HCT116 (cell line): ENCODE results near the gene EEFSEC.

Experiments
- POLR2A ChIP-seq: IDR thresholded peaks from 2 replicates; pipeline ENCODE4 v1.7.0; 2011; ENCODE audit warnings: borderline replicate concordance; ENCODE audit not compliant: insufficient read depth, insufficient read length; ENCODE audit errors: extremely low read depth
- TCF7L2 ChIP-seq: IDR thresholded peaks from 2 replicates; pipeline ENCODE4 v1.7.0; 2011; ENCODE audit warnings: borderline replicate concordance, inconsistent platforms; ENCODE audit not compliant: insufficient read depth, insufficient read length; ENCODE audit errors: extremely low read depth
- YY1 ChIP-seq: IDR thresholded peaks from 2 replicates; pipeline ENCODE4 v1.6.1; 2011; ENCODE audit warnings: low read length, low read depth, moderate library complexity, mild to moderate bottlenecking; ENCODE audit not compliant: insufficient replicate concordance; ENCODE audit errors: extremely low read depth
- TF ChIP-seq, protein P1 (sequence below), 3 experiments: fragments of 200-600 bp in 1 of 3; sonication (generic) in 1 of 3; IDR thresholded peaks in 2 of 3; conservative IDR thresholded peaks in 1 of 3; 2 replicates each; pipeline ENCODE4 v1.5.1; 2012 to 2017; ENCODE audit warnings: low read depth in 2 of 3, low read length in 2 of 3, antibody characterized with exemption in 1 of 3, borderline replicate concordance in 1 of 3, control low read depth in 1 of 3, mild to moderate bottlenecking in 1 of 3, mixed read lengths in 1 of 3, mixed run types in 1 of 3, moderate library complexity in 1 of 3; ENCODE audit not compliant: insufficient read depth in 1 of 3
- TF ChIP-seq, protein P2 (sequence below): IDR thresholded peaks from 2 replicates; pipeline ENCODE4 v1.6.1; 2012

DNA sequence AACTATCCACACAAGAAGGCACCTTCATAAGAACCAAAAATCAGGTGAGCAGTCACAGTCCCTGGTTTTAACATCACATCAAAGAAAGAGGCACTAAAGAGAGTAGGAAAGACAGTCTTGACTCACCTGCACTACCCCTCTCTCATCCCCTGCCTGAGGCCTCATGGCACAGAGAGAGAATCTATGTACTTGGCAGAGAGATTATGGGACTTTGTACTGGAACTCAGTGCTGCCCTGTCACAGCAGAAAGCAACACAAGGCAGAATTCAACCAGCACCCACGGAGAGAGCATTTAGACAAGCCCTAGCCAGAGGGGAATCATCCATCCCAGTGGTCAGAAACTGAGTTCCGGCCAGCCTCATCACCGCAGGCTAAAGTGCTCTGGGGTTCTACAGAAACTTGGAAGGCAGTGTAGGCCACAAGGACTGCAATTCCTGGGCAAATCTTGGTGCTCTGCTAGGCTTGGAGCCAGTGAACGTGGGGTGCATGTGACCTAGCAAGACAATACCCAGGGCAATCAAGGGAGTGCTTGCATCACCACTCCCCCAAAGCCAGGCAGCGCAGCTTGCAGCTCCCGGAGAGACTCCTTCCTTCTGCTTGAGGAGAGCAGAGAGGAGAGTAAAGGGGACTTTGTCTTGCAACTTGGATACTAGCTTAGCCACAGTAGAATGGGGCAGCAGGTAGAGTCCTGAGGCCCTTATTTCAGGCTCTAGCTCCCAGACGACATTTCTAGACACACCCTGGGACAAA is 21.2 kb upstream of the EEFSEC start:
- TF ChIP-seq, protein P1, sequence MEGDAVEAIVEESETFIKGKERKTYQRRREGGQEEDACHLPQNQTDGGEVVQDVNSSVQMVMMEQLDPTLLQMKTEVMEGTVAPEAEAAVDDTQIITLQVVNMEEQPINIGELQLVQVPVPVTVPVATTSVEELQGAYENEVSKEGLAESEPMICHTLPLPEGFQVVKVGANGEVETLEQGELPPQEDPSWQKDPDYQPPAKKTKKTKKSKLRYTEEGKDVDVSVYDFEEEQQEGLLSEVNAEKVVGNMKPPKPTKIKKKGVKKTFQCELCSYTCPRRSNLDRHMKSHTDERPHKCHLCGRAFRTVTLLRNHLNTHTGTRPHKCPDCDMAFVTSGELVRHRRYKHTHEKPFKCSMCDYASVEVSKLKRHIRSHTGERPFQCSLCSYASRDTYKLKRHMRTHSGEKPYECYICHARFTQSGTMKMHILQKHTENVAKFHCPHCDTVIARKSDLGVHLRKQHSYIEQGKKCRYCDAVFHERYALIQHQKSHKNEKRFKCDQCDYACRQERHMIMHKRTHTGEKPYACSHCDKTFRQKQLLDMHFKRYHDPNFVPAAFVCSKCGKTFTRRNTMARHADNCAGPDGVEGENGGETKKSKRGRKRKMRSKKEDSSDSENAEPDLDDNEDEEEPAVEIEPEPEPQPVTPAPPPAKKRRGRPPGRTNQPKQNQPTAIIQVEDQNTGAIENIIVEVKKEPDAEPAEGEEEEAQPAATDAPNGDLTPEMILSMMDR (IDR thresholded peaks at IDR 0.05 in 2 of 3, conservative IDR thresholded peaks at IDR 0.05 in 1 of 3; ENCODE audit: borderline replicate concordance in 1 of 3, insufficient read depth in 1 of 3, low read depth in 2 of 3, low read length in 2 of 3): no peak
- TF ChIP-seq TCF7L2 (no peak), YY1 (no peak), POLR2A (no peak)
- TF ChIP-seq, protein P2, sequence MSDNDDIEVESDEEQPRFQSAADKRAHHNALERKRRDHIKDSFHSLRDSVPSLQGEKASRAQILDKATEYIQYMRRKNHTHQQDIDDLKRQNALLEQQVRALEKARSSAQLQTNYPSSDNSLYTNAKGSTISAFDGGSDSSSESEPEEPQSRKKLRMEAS: no peak
